K562 (cell line): ENCODE results near the gene GJA8. TPM values are rescaled to one million over a fixed set of nuclear protein-coding genes. Genes with fewer than 3 reads are reported as not detected.
"Not testable (repeated sequence)": the region's sequence is repeated elsewhere in the genome, so short reads cannot be mapped to it uniquely, and the experiment has no call there.

ENCODE experiments used
- ATF1 ChIP-seq, 2 experiments: fragments of 450-650 bp in 1 of 2; IDR thresholded peaks; 2 replicates each; pipeline ENCODE4 v1.6.1; 2016; ENCODE audit warnings: missing compliant biosample characterization in 1 of 2, missing genetic modification characterization in 1 of 2
- CREB1 ChIP-seq, 2 experiments: sonication (generic) in 1 of 2; formaldehyde crosslinking in 1 of 2; IDR thresholded peaks; 2 replicates each; pipeline versions ENCODE4 v1.6.1 to v1.8.0; 2012 to 2022; ENCODE audit warnings: inconsistent platforms in 1 of 2, mild to moderate bottlenecking in 1 of 2, missing genetic modification reagents in 1 of 2, moderate library complexity in 1 of 2
- HCFC1 ChIP-seq: IDR thresholded peaks from 2 replicates; pipeline ENCODE4 v1.6.1; 2012; ENCODE audit warnings: low read depth, low read length, improper control_type of control experiment
- MAZ ChIP-seq, 2 experiments: fragments of 450-650 bp in 1 of 2; sonication (generic) in 1 of 2; formaldehyde crosslinking; IDR thresholded peaks in 1 of 2; conservative IDR thresholded peaks in 1 of 2; 2 replicates each; pipeline versions ENCODE4 v1.4.0 to v1.5.0; 2020; ENCODE audit warnings: mild to moderate bottlenecking in 1 of 2, missing genetic modification reagents in 1 of 2
- NFRKB ChIP-seq: fragments of 450-650 bp; IDR thresholded peaks from 2 replicates; pipeline ENCODE4 v1.6.1; 2016; ENCODE audit warnings: low read depth
- PML ChIP-seq: IDR thresholded peaks from 2 replicates; pipeline ENCODE4 v1.6.1; 2012; ENCODE audit warnings: low read length, inconsistent platforms
- RBFOX2 ChIP-seq: fragments of 200-400 bp; formaldehyde crosslinking; IDR thresholded peaks from 2 replicates; pipeline ENCODE4 v1.6.1; 2017; ENCODE audit warnings: low read depth, mild to moderate bottlenecking, low read length, moderate library complexity
- RBM25 ChIP-seq: fragments of 200-400 bp; formaldehyde crosslinking; IDR thresholded peaks from 2 replicates; pipeline ENCODE4 v1.6.1; 2018; ENCODE audit warnings: low read length, low read depth, moderate library complexity; ENCODE audit not compliant: severe bottlenecking
- SIN3B ChIP-seq: fragments of 450-650 bp; IDR thresholded peaks from 2 replicates; pipeline ENCODE4 v1.6.1; 2017; ENCODE audit warnings: low read depth, mild to moderate bottlenecking, moderate library complexity
- TOE1 ChIP-seq, 2 experiments: fragments of 450-650 bp in 1 of 2; sonication (generic) in 1 of 2; formaldehyde crosslinking in 1 of 2; IDR thresholded peaks; 2 replicates each; pipeline versions ENCODE4 v1.7.1 to v1.8.0; 2016 to 2022; ENCODE audit warnings: borderline replicate concordance in 2 of 2, mild to moderate bottlenecking in 2 of 2, antibody characterized with exemption in 1 of 2, inconsistent platforms in 1 of 2, low read depth in 1 of 2, missing genetic modification reagents in 1 of 2, moderate library complexity in 1 of 2
- ZBTB17 ChIP-seq: fragments of 450-650 bp; formaldehyde crosslinking; IDR thresholded peaks from 2 replicates; pipeline ENCODE4 v1.4.0; 2020; ENCODE audit warnings: mild to moderate bottlenecking
- ZBTB7A ChIP-seq: IDR thresholded peaks from 2 replicates; pipeline ENCODE4 v1.6.1; 2011; ENCODE audit warnings: low read depth, mild to moderate bottlenecking, low read length, moderate library complexity, borderline replicate concordance; ENCODE audit not compliant: control insufficient read depth
- ZSCAN29 ChIP-seq: fragments of 450-650 bp; IDR thresholded peaks from 2 replicates; pipeline ENCODE4 v1.6.1; 2017
- polyA plus RNA-seq, 8 experiments: library from polyadenylated mRNA; depleted of rRNA in 4 of 8; stranded (reverse) in 5 of 8; unstranded in 3 of 8; fragments of >200 nt; fragmentation: Nextera tagmentation in 2 of 8; fragmentation: Illumina TruSeq in 1 of 8; extraction: Ambion mirVana in 2 of 8; extraction: Trizol in 1 of 8; gene quantifications; 2 replicates each; pipeline versions ENCODE4 v1.2.1 to v1.2.3, GENCODE V29; 2011 to 2014; ENCODE audit warnings: inconsistent platforms in 1 of 8, missing spikeins in 1 of 8
- total RNA-seq, 7 experiments: library from RNA; depleted of rRNA in 6 of 7; stranded (reverse); fragments of >200 nt in 6 of 7; fragmentation: Illumina TruSeq in 2 of 7; extraction: Trizol in 2 of 7; gene quantifications; 2 replicates each; pipeline versions ENCODE4 v1.2.1 to v1.2.3, GENCODE V29; 2011 to 2021; ENCODE audit warnings: low replicate concordance in 1 of 7
- TF ChIP-seq, protein P1 (sequence below), 2 experiments: fragments of 450-650 bp in 1 of 2; sonication (generic) in 1 of 2; formaldehyde crosslinking in 1 of 2; IDR thresholded peaks in 1 of 2; conservative IDR thresholded peaks in 1 of 2; 2 replicates each; pipeline versions ENCODE4 v1.6.1 to v1.8.1; 2016 to 2023; ENCODE audit warnings: mild to moderate bottlenecking in 2 of 2, moderate library complexity in 2 of 2, inconsistent platforms in 1 of 2, missing genetic modification reagents in 1 of 2
- TF ChIP-seq, protein P2 (sequence below): fragments of 250-450 bp; sonication (Bioruptor Pico); IDR thresholded peaks from 2 replicates; pipeline ENCODE4 v1.4.0; 2020
- TF ChIP-seq, protein P3 (sequence below): sonication (generic); formaldehyde crosslinking; IDR thresholded peaks from 2 replicates; pipeline ENCODE4 v1.8.0; 2022; ENCODE audit warnings: missing genetic modification reagents, mild to moderate bottlenecking, moderate library complexity, borderline replicate concordance
- TF ChIP-seq, protein P4 (sequence below): fragments of 450-650 bp; IDR thresholded peaks from 2 replicates; pipeline ENCODE4 v1.6.1; 2016; ENCODE audit warnings: borderline replicate concordance

Gene GJA8
- total and polyA plus RNA-seq, 9 of the 15 experiments (the other 6 are each of a cell fraction or from before 2014, with no cell fraction given), result not detected

DNA sequence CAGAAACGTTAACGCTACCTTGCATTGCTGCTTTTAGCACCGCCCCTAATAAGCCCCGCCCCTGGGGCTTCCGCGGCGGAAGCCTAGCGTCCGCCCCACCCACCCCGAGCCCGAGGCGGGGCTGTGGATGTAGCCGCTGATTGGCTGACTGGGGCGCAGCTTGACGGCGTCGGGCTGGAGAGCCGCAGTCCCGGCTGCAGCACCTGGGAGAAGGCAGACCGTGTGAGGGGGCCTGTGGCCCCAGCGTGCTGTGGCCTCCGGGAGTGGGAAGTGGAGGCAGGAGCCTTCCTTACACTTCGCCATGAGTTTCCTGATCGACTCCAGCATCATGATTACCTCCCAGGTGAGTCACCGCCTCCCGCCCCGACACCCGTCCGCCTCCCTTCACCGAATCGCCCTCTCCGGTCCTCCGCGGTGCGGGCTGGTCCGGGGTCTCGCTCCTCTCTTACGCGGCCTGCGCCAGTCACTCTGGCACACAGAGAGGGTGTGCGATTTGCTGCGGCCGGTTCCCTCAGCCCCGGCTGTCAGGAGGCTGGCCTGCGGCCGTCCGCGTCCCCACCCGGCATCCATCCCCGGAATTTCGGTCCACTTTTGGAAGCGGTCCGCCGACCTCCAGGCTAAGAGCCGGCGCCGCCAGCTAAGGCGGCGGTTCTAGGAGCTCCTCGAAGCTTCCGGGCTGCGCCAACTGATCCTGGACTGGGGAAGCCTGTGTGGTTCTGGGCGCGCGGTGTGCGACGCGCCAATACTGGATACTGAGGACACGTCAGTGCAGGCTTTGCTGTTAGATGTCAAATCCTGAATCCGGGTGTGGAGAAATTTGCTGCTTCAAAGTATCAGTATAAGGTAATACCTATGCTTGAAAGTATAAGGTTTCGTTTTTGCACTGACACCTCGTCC is 25.9 kb downstream of the GJA8 start, which contains the start of gene GPR89B (continued):
- TF ChIP-seq ZBTB7A (0 out of 2 replicates have a peak, but pooled peaks have one; percentile 19), TOE1 (IDR thresholded peaks at IDR 0.05; ENCODE audit: borderline replicate concordance) (0 out of 2 replicates have a peak, but pooled peaks have one; percentile 18), ZBTB17 (CRISPR knock-in tag) (0 out of 2 replicates have a peak, but pooled peaks have one; percentile 31), PML (0 out of 2 replicates have a peak, but pooled peaks have one; percentile 33), SIN3B (peak; percentile 59; the same call in 1 of the 2 replicates), HCFC1 (peak; percentile 46; the same call in 1 of the 2 replicates), RBM25 (peak; percentile 16), NFRKB (0 out of 2 replicates have a peak, but pooled peaks have one; percentile 38), MAZ (CRISPR knock-in tag; conservative IDR thresholded peaks at IDR 0.05 in 1 of 2, IDR thresholded peaks at IDR 0.05 in 1 of 2) (peak; percentile 44 to 54; a peak in 2 of 4 replicates), ATF1 (CRISPR knock-in tag; IDR thresholded peaks at IDR 0.05) (peak; percentile 71), ATF1 (tag; IDR thresholded peaks at IDR 0.05) (peak; percentile 70), ZSCAN29 (peak; percentile 25; the same call in 1 of the 2 replicates), RBFOX2 (peak; percentile 87), CREB1 (IDR thresholded peaks at IDR 0.05) (peak; percentile 86), CREB1 (CRISPR knock-in tag; IDR thresholded peaks at IDR 0.05) (peak; percentile 72; the same call in 1 of the 2 replicates)
- TF ChIP-seq TOE1 (CRISPR knock-in tag; IDR thresholded peaks at IDR 0.05; ENCODE audit: borderline replicate concordance, low read depth), result not testable (repeated sequence)
- TF ChIP-seq, protein P1, sequence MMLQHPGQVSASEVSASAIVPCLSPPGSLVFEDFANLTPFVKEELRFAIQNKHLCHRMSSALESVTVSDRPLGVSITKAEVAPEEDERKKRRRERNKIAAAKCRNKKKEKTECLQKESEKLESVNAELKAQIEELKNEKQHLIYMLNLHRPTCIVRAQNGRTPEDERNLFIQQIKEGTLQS (IDR thresholded peaks at IDR 0.05), result peak; percentile 30; the same call in 1 of the 2 replicates
- TF ChIP-seq, protein P1 (CRISPR knock-in tag; conservative IDR thresholded peaks at IDR 0.05), result not testable (repeated sequence)
- TF ChIP-seq, protein P2, sequence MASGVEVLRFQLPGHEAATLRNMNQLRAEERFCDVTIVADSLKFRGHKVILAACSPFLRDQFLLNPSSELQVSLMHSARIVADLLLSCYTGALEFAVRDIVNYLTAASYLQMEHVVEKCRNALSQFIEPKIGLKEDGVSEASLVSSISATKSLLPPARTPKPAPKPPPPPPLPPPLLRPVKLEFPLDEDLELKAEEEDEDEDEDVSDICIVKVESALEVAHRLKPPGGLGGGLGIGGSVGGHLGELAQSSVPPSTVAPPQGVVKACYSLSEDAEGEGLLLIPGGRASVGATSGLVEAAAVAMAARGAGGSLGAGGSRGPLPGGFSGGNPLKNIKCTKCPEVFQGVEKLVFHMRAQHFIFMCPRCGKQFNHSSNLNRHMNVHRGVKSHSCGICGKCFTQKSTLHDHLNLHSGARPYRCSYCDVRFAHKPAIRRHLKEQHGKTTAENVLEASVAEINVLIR (CRISPR knock-in tag), result 0 out of 2 replicates have a peak, but pooled peaks have one; percentile 23
- TF ChIP-seq, protein P3, sequence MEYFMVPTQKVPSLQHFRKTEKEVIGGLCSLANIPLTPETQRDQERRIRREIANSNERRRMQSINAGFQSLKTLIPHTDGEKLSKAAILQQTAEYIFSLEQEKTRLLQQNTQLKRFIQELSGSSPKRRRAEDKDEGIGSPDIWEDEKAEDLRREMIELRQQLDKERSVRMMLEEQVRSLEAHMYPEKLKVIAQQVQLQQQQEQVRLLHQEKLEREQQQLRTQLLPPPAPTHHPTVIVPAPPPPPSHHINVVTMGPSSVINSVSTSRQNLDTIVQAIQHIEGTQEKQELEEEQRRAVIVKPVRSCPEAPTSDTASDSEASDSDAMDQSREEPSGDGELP (CRISPR knock-in tag), result peak; percentile 32; the same call in 1 of the 2 replicates
- TF ChIP-seq, protein P4, sequence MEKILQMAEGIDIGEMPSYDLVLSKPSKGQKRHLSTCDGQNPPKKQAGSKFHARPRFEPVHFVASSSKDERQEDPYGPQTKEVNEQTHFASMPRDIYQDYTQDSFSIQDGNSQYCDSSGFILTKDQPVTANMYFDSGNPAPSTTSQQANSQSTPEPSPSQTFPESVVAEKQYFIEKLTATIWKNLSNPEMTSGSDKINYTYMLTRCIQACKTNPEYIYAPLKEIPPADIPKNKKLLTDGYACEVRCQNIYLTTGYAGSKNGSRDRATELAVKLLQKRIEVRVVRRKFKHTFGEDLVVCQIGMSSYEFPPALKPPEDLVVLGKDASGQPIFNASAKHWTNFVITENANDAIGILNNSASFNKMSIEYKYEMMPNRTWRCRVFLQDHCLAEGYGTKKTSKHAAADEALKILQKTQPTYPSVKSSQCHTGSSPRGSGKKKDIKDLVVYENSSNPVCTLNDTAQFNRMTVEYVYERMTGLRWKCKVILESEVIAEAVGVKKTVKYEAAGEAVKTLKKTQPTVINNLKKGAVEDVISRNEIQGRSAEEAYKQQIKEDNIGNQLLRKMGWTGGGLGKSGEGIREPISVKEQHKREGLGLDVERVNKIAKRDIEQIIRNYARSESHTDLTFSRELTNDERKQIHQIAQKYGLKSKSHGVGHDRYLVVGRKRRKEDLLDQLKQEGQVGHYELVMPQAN, result peak; percentile 68; the same call in 1 of the 2 replicates
